ENCODE data around the gene MAPK10.

DNA sequence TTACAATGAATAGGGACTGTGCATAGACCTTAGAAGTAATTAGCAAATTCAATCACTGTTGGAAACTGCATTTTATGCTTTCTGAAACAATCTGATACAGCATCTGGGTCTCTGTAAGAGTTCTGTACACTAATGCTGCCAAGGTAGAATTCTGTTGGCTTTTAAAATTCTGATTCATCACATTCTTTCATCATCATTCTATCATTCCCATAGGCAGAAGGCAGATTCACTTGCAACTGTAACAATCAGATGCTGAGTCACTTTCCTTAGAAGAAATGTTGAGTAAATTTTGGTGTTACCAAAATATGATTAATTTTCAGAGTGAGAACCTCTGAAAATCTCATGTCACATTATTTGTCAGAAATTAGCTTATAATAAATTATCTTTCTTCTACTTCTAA lies 267.2 kb downstream of the MAPK10 start:
- TF ChIP-seq TARDBP (IDR thresholded peaks at IDR 0.05) (no peak), NFRKB (IDR thresholded peaks at IDR 0.05) (no peak), ELF4 (IDR thresholded peaks at IDR 0.05) (no peak), FOXA1 (IDR thresholded peaks at IDR 0.05) (no peak), FOXM1 (IDR thresholded peaks at IDR 0.05; ENCODE audit: borderline replicate concordance) (no peak), HDGF (IDR thresholded peaks at IDR 0.05; ENCODE audit: borderline replicate concordance) (no peak), BHLHE40 (IDR thresholded peaks at IDR 0.05; ENCODE audit: borderline replicate concordance) (no peak), ARNT (IDR thresholded peaks at IDR 0.05) (no peak), SP1 (IDR thresholded peaks at IDR 0.05) (no peak), SUZ12 (IDR thresholded peaks at IDR 0.05) (no peak), CTBP1 (IDR thresholded peaks at IDR 0.05; ENCODE audit: borderline replicate concordance) (no peak)
